ENCODE results near the gene RUFY4. TPM values are rescaled to one million over a fixed set of nuclear protein-coding genes. Genes with fewer than 3 reads are reported as not detected.

The RUFY4 gene
- total and polyA plus RNA-seq, 9 of the 15 experiments (the other 6 are each of a cell fraction or from before 2014, with no cell fraction given): not detected

DNA sequence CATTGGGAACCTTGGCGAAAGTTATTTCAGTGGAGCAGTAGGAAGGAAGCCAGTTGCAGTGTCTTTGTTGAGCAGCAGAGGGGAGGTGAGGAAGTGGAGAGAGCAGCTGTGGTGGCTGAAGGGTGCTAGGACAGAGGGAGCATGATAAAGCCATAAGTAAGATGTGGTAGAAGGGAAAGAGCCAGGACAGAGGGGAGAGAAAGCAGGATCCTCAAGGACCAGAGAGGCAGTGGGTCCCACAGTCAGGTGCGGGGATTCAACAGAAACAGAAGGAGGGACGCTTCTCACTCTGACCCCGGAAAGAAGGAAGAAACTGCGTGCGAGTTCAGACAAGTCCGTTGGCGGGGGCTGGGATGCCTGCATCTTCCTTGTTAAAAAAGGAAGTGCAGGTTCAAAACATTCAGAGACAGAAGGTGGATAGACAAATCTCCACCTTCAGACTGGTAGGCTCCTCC lies 56.6 kb downstream of the RUFY4 start, which contains the start of gene CXCR2:
Gene CXCR2, plus strand, starts transcription at position 403 of the 455 bp plus-strand sequence. CDS start 8,774 bp downstream, outside the sequence.
- H3K4me1 ChIP-seq (replicated peaks in 1 of 2; ENCODE audit: control insufficient read depth in 2 of 2, insufficient read depth in 2 of 2, low read length in 2 of 2): no peaks in the 10 kb centered on the region
- peaks cover 0 to 17% of the 10 kb centered on the region in 2 experiments; a peak in 2 of 5 replicates for H3K27me3 ChIP-seq (ENCODE audit: control insufficient read depth in 2 of 2, insufficient read depth in 2 of 2, low read length in 2 of 2)
- no peak within 1 kb of the TSS for H3K9ac ChIP-seq (ENCODE audit: insufficient read depth in 1 of 2, low read depth in 2 of 2, low read length in 2 of 2)
- ATAC-seq (no peak), DNase-seq (ENCODE audit: extremely low read depth in 1 of 4, low spot score in 3 of 4) (no peak), FAIRE-seq (no peak)
- H3K4me2 ChIP-seq (ENCODE audit: insufficient read depth, low read length): no peak within 1 kb of the TSS
- intact Hi-C loops (cut with micrococcal nuclease) (no loop called here), in situ Hi-C loops (cut with MboI) (no loop called here)
- H3K79me2 ChIP-seq (ENCODE audit: control insufficient read depth, insufficient read depth, low read length): no peaks in the 10 kb centered on the region
- H3K9me3 ChIP-seq (replicated peaks; ENCODE audit: control insufficient read depth, insufficient read depth, low read depth, low read length): no peaks in the 10 kb centered on the region
- no peak within 1 kb of the TSS for H3K4me3 ChIP-seq
- BruUV-seq (replicated peaks): no TSS peak
- no peak within 1 kb of the TSS for H3K27ac ChIP-seq (ENCODE audit: extremely low read depth, low read depth, low read length)
- H2AFZ ChIP-seq (ENCODE audit: low read depth, low read length): no peak within 1 kb of the TSS
- no peaks in the 10 kb centered on the region for H3K9me1 ChIP-seq (ENCODE audit: control insufficient read depth, insufficient read depth, low read length)
- ChIA-PET POLR2A (no interaction called here), CTCF (ENCODE audit: low intra/inter-chr PET ratio) (no interaction called here)
- no peaks in the 10 kb centered on the region for H3K36me3 ChIP-seq (ENCODE audit: control insufficient read depth, insufficient read depth, low read length)
- 2% methylated on average over 8 of the region's 8 CpGs for WGBS (ENCODE audit: insufficient coverage, low coverage, missing lambda C conversion rate)
- H4K20me1 ChIP-seq (replicated peaks; ENCODE audit: control insufficient read depth, insufficient read depth, low read length): no peaks in the 10 kb centered on the region
- TF ChIP-seq SPI1 (IDR thresholded peaks at IDR 0.05; ENCODE audit: borderline replicate concordance, low read depth, low read length) (0 out of 2 replicates have a peak, but pooled peaks have one; percentile 20), NFE2L1 (tag; IDR thresholded peaks at IDR 0.05; ENCODE audit: borderline replicate concordance, low read depth) (no peak)

DNA sequence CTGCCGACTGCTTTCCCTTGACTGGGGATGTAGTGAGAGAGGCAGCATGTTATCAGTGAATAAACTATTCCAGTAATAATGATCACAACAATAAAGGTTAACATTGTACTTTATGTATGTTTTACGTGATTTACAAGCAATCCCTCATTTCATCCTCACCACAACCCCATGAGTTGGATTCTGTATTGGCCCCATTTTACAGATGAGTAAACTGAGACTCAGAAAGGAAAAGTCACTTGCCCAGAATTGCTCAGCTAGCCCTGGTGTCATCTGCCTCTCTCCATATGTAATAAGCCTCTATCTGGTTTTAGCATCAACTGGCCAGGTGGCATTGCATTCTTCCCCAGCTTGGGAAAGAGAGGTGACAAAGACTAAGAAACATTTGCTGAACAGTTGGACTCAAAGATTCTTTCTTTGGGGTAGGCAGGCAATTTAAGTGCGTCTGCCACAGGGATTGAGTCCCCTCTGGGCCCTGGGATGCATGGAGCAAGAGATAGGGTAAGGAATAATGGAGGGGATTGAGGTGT lies 58.9 kb downstream of the RUFY4 start:
- 0% methylated on average over 3 of the region's 3 CpGs for WGBS (ENCODE audit: insufficient coverage, low coverage, missing lambda C conversion rate)
- ChIA-PET CTCF (ENCODE audit: low intra/inter-chr PET ratio) (no interaction called here), POLR2A (interaction anchor here (0.6 to 0.7 kb wide), 2 partner anchors 12 to 43 kb away, joined by 3 read pairs; no protein-coding TSS in a partner anchor)
- intact Hi-C loops (cut with micrococcal nuclease): no loop called here
- no peaks in the 10 kb centered on the region for H3K9me1 ChIP-seq (ENCODE audit: control insufficient read depth, insufficient read depth, low read length)
- no TSS peak for BruUV-seq (replicated peaks)
- no peaks in the 10 kb centered on the region for H4K20me1 ChIP-seq (replicated peaks; ENCODE audit: control insufficient read depth, insufficient read depth, low read length)
- ATAC-seq (no peak), FAIRE-seq (no peak), DNase-seq (ENCODE audit: extremely low read depth in 1 of 4, low spot score in 3 of 4) (no peak)
- no peak overlapping the region for H3K27ac ChIP-seq (ENCODE audit: extremely low read depth, low read depth, low read length)
- peaks cover 0 to 24% of the 10 kb centered on the region in 2 experiments; a peak in 3 of 5 replicates for H3K27me3 ChIP-seq (ENCODE audit: control insufficient read depth in 2 of 2, insufficient read depth in 2 of 2, low read length in 2 of 2)
- H3K4me1 ChIP-seq (replicated peaks in 1 of 2; ENCODE audit: control insufficient read depth in 2 of 2, insufficient read depth in 2 of 2, low read length in 2 of 2): no peaks in the 10 kb centered on the region; a peak in 1 of 5 replicates
- no peak overlapping the region for H3K9ac ChIP-seq (ENCODE audit: insufficient read depth in 1 of 2, low read depth in 2 of 2, low read length in 2 of 2)
- no peaks in the 10 kb centered on the region for H3K9me3 ChIP-seq (replicated peaks; ENCODE audit: control insufficient read depth, insufficient read depth, low read depth, low read length)
- no peaks in the 10 kb centered on the region for H3K79me2 ChIP-seq (ENCODE audit: control insufficient read depth, insufficient read depth, low read length)
- TF ChIP-seq ADNP (tag; IDR thresholded peaks at IDR 0.05) (peak; percentile 47; the same call in 1 of the 2 replicates), MTA1 (IDR thresholded peaks at IDR 0.05; ENCODE audit: borderline replicate concordance) (no peak), RBM25 (IDR thresholded peaks at IDR 0.05; ENCODE audit: low read depth, low read length, severe bottlenecking) (peak; percentile 83)
- H3K4me2 ChIP-seq (ENCODE audit: insufficient read depth, low read length): no peak overlapping the region
- H3K36me3 ChIP-seq (ENCODE audit: control insufficient read depth, insufficient read depth, low read length): no peaks in the 10 kb centered on the region
- in situ Hi-C loops (cut with MboI): no loop called here
- no peak overlapping the region for H3K4me3 ChIP-seq
- H2AFZ ChIP-seq (ENCODE audit: low read depth, low read length): no peak overlapping the region

All from K562 (cell line).